Measurements from ENCODE around the gene PMEPA1.

DNA sequence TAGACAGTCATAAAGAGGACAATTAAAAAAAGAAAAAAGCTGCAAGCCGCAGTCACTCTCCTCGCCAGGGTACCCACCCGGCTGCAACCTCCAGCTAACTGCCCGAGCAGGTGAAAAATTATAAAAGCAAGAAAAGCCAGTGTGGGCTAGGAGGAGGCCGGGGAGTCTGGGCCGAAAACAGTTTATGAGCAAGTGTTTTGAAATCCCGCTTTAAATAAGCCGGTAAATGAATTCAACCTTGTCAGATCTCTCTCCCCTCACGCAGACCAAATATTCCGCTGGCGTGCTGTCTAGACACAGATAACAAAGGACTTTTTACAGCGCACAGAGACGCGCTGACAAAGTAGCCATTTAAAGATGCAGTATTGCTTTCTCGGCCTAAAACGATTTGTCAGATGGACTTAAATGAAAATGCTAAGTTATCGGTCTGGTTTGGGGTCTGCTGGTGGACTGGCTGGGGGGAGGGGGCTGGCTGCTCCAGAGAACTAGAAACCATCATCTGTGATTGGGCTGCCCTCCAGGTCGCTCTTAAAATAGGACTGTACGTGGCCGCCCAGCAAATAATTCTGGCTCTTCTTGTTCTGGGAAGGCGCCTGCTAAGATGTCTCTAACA, 24.6 kb downstream of the PMEPA1 start:
- TF ChIP-seq, protein P1, sequence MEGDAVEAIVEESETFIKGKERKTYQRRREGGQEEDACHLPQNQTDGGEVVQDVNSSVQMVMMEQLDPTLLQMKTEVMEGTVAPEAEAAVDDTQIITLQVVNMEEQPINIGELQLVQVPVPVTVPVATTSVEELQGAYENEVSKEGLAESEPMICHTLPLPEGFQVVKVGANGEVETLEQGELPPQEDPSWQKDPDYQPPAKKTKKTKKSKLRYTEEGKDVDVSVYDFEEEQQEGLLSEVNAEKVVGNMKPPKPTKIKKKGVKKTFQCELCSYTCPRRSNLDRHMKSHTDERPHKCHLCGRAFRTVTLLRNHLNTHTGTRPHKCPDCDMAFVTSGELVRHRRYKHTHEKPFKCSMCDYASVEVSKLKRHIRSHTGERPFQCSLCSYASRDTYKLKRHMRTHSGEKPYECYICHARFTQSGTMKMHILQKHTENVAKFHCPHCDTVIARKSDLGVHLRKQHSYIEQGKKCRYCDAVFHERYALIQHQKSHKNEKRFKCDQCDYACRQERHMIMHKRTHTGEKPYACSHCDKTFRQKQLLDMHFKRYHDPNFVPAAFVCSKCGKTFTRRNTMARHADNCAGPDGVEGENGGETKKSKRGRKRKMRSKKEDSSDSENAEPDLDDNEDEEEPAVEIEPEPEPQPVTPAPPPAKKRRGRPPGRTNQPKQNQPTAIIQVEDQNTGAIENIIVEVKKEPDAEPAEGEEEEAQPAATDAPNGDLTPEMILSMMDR (IDR thresholded peaks at IDR 0.05; ENCODE audit: extremely low read depth in 1 of 2, insufficient read depth in 1 of 2, low read depth in 1 of 2, low read length in 2 of 2): no peak
- TF ChIP-seq POLR2AphosphoS5 (IDR thresholded peaks at IDR 0.05; ENCODE audit: insufficient read depth, low read depth, low read length): no peak
- no peak for TF ChIP-seq MYC (IDR thresholded peaks at IDR 0.05; ENCODE audit: low read depth, low read length)

All from endothelial cell of umbilical vein (primary cell).